Measurements from ENCODE around the gene ITFG1.
A peak's percentile ranks its signal among the peaks of the same experiment; 100 is the strongest.

The ITFG1 gene

GRCh38 chr16:47144559-47144877, 316.3 kb downstream of the ITFG1 start:
- no peak for TF ChIP-seq SIN3A (IDR thresholded peaks at IDR 0.05; ENCODE audit: borderline replicate concordance, insufficient read depth, low read length)
- TF ChIP-seq REST (IDR thresholded peaks at IDR 0.05; ENCODE audit: insufficient read depth in 1 of 2, low read depth in 2 of 2, low read length in 2 of 2), result no peak
- TF ChIP-seq FOXP2 (optimal IDR thresholded peaks at IDR 0.05; ENCODE audit: borderline replicate concordance, extremely low read depth, extremely low read length, insufficient read depth), result no peak
- no peak for TF ChIP-seq TAF1 (IDR thresholded peaks at IDR 0.05; ENCODE audit: borderline replicate concordance, insufficient read depth, low read length)
- TF ChIP-seq POLR2AphosphoS5 (IDR thresholded peaks at IDR 0.05; ENCODE audit: low read depth, low read length), result no peak

DNA sequence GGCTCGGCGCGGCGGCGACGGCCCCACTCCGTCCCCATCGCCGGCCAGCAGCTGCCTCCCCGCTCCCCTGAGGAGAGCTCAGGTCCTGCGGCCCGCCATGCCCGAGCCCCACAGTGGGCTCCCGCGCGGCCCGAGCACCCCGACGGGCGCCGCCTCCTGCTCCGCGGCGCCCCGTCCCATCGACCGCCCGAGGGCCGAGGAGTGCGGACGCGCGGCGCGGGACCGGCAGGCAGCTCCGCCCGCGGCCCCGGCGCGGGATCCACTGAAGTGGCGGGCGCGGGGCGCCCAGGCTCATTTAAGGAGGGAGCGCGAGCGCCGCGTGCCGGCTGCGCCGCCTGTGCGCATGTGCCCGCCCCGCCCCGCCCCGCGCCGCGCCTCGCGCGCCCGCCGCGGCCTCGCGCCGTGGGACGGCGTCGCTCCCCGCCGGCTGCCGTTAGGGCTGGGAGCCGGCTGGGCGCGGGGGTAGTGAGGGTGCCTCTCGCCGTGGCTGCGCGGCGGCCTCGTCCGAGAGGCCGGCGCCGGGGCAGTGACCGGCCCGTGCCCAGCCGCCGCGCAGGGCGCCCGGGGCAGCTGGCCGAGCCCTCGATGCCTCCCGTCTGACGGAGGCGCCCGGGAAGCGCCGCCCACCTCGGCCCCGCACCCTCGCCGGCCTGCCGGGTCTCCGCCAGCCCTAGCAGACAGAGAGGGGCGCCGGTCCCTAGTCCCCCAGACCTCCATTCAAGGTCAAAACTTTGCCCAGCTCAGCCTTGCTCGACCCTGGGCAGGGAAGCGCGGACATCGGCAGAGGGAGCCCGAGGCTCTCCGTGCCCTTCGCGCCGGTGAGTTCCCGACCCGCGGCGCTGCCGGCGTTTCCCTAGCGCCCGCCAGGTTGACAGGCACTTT, 316.9 kb downstream of the ITFG1 start, which contains the start of gene NETO2:
TSS of gene NETO2 (minus strand) at position 269 of the 882 bp plus-strand sequence. CDS start 333 bp downstream, outside the sequence.
- peak; percentile 1 for TF ChIP-seq FOXP2 (optimal IDR thresholded peaks at IDR 0.05; ENCODE audit: borderline replicate concordance, extremely low read depth, extremely low read length, insufficient read depth)
- TF ChIP-seq REST (IDR thresholded peaks at IDR 0.05; ENCODE audit: insufficient read depth in 1 of 2, low read depth in 2 of 2, low read length in 2 of 2), result no peak
- no peak for TF ChIP-seq SIN3A (IDR thresholded peaks at IDR 0.05; ENCODE audit: borderline replicate concordance, insufficient read depth, low read length)
- 0 out of 2 replicates have a peak, but pooled peaks have one; percentile 33 for TF ChIP-seq POLR2AphosphoS5 (IDR thresholded peaks at IDR 0.05; ENCODE audit: low read depth, low read length)
- TF ChIP-seq TAF1 (IDR thresholded peaks at IDR 0.05; ENCODE audit: borderline replicate concordance, insufficient read depth, low read length), result no peak

GRCh38 chr16:47142821-47143676, 317.8 kb downstream of the ITFG1 start:
- TF ChIP-seq SIN3A (IDR thresholded peaks at IDR 0.05; ENCODE audit: borderline replicate concordance, insufficient read depth, low read length) (no peak), REST (IDR thresholded peaks at IDR 0.05; ENCODE audit: insufficient read depth in 1 of 2, low read depth in 2 of 2, low read length in 2 of 2) (no peak), TAF1 (IDR thresholded peaks at IDR 0.05; ENCODE audit: borderline replicate concordance, insufficient read depth, low read length) (no peak), POLR2AphosphoS5 (IDR thresholded peaks at IDR 0.05; ENCODE audit: low read depth, low read length) (peak; percentile 12; the same call in 1 of the 2 replicates), FOXP2 (optimal IDR thresholded peaks at IDR 0.05; ENCODE audit: borderline replicate concordance, extremely low read depth, extremely low read length, insufficient read depth) (peak; percentile 49)

DNA sequence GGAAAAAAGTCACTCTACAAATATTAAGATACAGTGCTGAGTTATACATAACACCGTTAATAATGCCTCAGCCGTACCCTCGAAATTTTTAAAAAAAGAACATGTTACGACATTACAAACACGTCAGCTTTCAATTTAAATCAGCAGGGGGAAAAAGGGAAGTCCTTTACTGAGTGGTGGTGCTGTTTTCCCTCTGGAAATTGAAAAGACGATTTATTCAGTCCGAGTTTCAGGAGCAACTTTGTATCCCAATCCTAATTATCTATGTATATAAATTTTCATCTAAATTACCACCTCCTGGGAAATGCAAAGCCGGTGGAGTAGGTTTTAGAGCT, 318.4 kb downstream of the ITFG1 start:
- TF ChIP-seq SIN3A (IDR thresholded peaks at IDR 0.05; ENCODE audit: borderline replicate concordance, insufficient read depth, low read length), result no peak
- no peak for TF ChIP-seq FOXP2 (optimal IDR thresholded peaks at IDR 0.05; ENCODE audit: borderline replicate concordance, extremely low read depth, extremely low read length, insufficient read depth)
- TF ChIP-seq TAF1 (IDR thresholded peaks at IDR 0.05; ENCODE audit: borderline replicate concordance, insufficient read depth, low read length), result no peak
- no peak for TF ChIP-seq POLR2AphosphoS5 (IDR thresholded peaks at IDR 0.05; ENCODE audit: low read depth, low read length)
- TF ChIP-seq REST (IDR thresholded peaks at IDR 0.05; ENCODE audit: insufficient read depth in 1 of 2, low read depth in 2 of 2, low read length in 2 of 2), result no peak
